ENCODE data around the gene CRELD2.

CRELD2 gene

GRCh38 chr22:49972163-49973017, 54.0 kb downstream of the CRELD2 start:
- no peak for DNase-seq (ENCODE audit: extremely low spot score)
- ChIA-PET POLR2A (no interaction called here), CTCF (interaction anchor here (0.6 kb wide), 1 partner anchor 553 kb away, joined by 3 read pairs; the partner anchor contains the start of gene SCO2)
- TF ChIP-seq FOXM1 (IDR thresholded peaks at IDR 0.05; ENCODE audit: borderline replicate concordance) (no peak), LEF1 (IDR thresholded peaks at IDR 0.05; ENCODE audit: borderline replicate concordance) (no peak), FOXK2 (IDR thresholded peaks at IDR 0.05) (no peak), TARDBP (IDR thresholded peaks at IDR 0.05) (no peak), ELF4 (IDR thresholded peaks at IDR 0.05) (no peak)

DNA sequence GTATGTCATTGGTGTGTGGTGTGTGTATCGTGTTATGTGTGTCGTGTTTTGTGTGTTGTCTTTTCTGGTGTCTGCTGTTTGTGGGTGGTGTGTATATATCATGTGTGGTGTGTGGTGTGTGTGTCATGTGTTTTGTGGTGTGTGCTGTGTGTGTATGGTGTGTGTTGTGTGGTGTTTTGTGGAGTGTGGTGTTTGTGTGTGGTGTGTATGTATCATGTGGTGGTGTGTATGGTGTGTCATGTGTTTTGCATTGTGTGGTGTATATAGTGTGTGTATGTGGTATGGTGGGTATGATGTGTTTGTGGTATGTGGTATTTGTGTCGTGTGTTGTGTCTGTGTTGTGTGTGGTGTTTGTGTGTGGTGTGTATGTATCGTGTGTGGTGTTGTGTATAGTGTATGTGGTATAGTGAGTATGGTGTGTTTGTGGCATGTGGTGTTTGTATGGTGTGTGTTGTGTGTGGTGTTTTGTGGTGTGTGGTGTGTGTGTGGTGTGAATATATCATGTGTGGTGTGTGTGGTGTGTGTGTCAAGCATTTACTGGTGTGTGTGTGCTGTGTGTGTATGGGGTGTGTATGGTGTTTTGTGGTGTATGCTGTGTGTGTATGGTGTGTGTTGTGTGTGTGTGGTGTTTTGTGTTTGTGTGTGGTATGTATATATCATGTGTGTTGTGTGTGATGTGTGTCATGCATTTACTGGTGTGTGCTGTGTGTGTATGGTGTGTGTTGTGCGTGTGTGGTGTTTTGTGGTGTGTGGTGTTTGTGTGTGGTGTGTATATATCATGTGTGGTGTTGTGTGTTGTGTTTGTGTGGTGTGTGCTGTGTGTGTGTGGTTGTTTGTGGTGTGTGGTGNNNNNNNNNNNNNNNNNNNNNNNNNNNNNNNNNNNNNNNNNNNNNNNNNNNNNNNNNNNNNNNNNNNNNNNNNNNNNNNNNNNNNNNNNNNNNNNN, 54.9 kb downstream of the CRELD2 start:
- no peak for DNase-seq (ENCODE audit: extremely low spot score)
- TF ChIP-seq TARDBP (IDR thresholded peaks at IDR 0.05) = peak; percentile 23; the same call in 1 of the 2 replicates
- no peak for TF ChIP-seq HDGF (IDR thresholded peaks at IDR 0.05; ENCODE audit: borderline replicate concordance)
- no peak for TF ChIP-seq FOXK2 (IDR thresholded peaks at IDR 0.05)
- ChIA-PET CTCF (no interaction called here), POLR2A (no interaction called here)

DNA sequence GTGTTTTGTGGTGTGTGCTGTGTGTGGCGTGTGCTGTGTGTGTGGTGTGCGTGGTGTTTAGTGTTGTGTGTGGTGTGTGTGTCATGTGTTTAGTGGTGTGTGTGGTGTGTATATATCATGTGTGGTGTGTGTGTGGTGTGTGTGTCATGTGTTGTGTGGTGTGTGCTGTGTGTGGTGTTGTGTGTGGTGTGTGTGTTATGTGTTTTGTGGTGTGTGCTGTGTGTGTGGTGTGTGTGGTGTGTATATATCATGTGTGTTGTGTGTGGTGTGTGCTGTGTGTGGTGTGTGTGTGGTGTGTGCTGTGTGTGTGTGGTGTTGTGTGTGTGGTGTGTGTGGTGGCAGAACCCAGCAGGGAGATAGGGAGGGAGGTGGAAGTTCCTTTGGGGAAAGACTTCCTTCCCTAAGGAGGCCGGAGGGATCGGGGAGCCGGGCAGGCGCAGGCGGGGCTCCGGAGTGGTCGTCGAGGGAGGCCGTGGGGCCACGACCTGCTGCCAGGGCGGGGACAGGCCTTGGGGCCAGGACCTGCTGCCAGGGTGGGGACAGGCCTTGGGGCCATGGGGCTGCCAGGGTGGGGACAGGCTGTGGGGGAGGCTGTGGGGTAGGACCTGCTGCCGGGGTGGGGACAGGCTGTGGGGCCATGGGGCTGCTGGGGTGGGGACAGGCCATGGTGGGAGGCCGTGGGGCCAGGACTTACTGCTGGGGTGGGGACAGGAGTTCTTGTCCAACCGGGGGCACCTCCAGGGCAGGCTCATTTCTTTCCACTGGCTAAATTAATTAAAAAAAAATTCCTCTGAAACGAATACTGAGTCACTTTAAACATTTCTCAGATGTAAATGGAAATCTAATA, 57.3 kb downstream of the CRELD2 start:
- DNase-seq (ENCODE audit: extremely low spot score) = no peak
- TF ChIP-seq ZNF384 (IDR thresholded peaks at IDR 0.05) (no peak), TARDBP (IDR thresholded peaks at IDR 0.05) (peak; percentile 66; the same call in 1 of the 2 replicates)
- POLR2A ChIA-PET = no interaction called here
- CTCF ChIA-PET = no interaction called here

DNA sequence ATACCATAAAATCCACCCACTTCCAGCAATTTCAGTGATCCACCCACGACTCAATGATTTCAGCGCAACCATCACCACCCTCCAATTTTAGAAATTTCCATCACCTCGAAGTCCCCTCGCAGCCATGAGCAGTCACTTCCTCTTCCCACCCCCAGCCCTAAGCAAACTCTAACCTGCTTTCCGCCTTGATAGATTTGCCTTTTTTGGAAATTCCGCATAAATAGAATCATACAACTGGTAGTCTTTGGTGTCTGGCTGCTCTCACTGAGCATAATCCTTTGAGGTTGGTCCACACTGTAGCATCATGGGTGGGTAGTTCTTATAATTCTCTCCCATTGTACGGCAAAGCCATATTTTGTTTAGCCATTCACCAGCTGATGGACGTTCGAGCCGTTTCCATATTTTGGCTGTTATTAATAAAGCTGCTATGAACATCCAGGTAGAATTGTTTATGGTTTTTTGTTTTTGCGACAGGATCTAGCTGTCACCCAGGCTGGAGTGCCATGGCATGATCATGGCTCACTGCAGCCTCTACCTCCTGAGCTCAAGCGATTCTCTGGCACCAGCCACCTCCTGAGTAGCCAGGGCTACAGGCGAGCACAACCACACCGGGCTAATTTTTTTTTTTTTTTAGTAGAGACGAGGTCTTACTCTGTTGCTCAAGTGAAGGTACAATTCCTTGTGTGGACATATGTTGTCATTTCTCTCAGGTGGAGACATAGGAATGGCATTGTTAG, 58.2 kb downstream of the CRELD2 start:
- no peak for DNase-seq (ENCODE audit: extremely low spot score)

More for the DNA sequence above, 58.2 kb downstream of the CRELD2 start:
- POLR2A ChIA-PET = no interaction called here
- CTCF ChIA-PET = interaction anchor here (0.7 kb wide), 1 partner anchor 235 kb away, joined by 8 read pairs; no protein-coding TSS in a partner anchor
- no peak for TF ChIP-seq BHLHE40 (IDR thresholded peaks at IDR 0.05; ENCODE audit: borderline replicate concordance)
- no peak for TF ChIP-seq PKNOX1 (IDR thresholded peaks at IDR 0.05)
- no peak for TF ChIP-seq ARNT (IDR thresholded peaks at IDR 0.05)
- TF ChIP-seq LEF1 (IDR thresholded peaks at IDR 0.05; ENCODE audit: borderline replicate concordance) = no peak
- TF ChIP-seq FOXA1 (IDR thresholded peaks at IDR 0.05) = no peak
- no peak for TF ChIP-seq ZNF384 (IDR thresholded peaks at IDR 0.05)
- TF ChIP-seq HDGF (IDR thresholded peaks at IDR 0.05; ENCODE audit: borderline replicate concordance) = no peak
- no peak for TF ChIP-seq NFRKB (IDR thresholded peaks at IDR 0.05)
